Measurements from ENCODE around the gene MGLL.

The MGLL gene

DNA sequence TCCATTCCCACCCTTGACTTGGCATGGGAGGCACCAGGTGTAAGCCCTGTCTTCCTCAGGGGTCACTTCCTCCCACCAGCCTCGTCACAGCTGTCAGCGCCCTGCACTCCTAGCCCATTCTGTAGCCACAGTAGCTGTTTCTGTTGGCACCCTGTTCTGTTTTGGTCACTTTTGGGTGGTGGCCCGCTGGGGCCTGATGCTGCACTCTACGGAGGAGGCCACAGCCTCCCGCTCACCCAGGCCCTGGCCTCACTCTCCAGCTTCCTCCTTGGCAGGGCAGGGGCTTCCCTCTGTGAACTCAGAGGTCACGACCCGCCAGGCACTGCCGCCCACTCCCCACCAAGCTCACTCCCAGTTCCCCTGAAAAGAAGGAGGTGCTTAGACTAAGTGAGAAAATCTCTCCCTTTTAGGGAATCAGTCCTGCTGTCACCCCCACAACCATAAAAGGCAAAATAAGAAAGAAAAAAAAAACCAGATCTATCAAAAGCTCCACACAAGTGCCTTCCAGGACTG, 68.4 kb downstream of the MGLL start:
- no peak for DNase-seq
- no peak overlapping the region for H2AFZ ChIP-seq (ENCODE audit: low read depth, low read length)
- no peak for TF ChIP-seq EZH2 (IDR thresholded peaks at IDR 0.05; ENCODE audit: borderline replicate concordance, low read depth, low read length, severe bottlenecking)
- TF ChIP-seq, protein P1, sequence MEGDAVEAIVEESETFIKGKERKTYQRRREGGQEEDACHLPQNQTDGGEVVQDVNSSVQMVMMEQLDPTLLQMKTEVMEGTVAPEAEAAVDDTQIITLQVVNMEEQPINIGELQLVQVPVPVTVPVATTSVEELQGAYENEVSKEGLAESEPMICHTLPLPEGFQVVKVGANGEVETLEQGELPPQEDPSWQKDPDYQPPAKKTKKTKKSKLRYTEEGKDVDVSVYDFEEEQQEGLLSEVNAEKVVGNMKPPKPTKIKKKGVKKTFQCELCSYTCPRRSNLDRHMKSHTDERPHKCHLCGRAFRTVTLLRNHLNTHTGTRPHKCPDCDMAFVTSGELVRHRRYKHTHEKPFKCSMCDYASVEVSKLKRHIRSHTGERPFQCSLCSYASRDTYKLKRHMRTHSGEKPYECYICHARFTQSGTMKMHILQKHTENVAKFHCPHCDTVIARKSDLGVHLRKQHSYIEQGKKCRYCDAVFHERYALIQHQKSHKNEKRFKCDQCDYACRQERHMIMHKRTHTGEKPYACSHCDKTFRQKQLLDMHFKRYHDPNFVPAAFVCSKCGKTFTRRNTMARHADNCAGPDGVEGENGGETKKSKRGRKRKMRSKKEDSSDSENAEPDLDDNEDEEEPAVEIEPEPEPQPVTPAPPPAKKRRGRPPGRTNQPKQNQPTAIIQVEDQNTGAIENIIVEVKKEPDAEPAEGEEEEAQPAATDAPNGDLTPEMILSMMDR (IDR thresholded peaks at IDR 0.05; ENCODE audit: borderline replicate concordance, extremely low read depth, low read length, poor library complexity, severe bottlenecking): no peak
- H4K20me1 ChIP-seq (ENCODE audit: insufficient read depth, low read length): no peaks in the 10 kb centered on the region
- no peaks in the 10 kb centered on the region for H3K9me3 ChIP-seq (ENCODE audit: insufficient read depth, low read length, severe bottlenecking)
- no peaks in the 10 kb centered on the region for H3K4me1 ChIP-seq (ENCODE audit: insufficient read depth, low read length)
- no peak overlapping the region for H3K4me2 ChIP-seq (ENCODE audit: insufficient read depth, low read length)
- no peaks in the 10 kb centered on the region for H3K36me3 ChIP-seq (ENCODE audit: insufficient read depth, low read length)
- no peaks in the 10 kb centered on the region for H3K79me2 ChIP-seq (ENCODE audit: insufficient read depth, low read length)
- ATAC-seq (ENCODE audit: insufficient read depth, low read depth): no peak
- H3K27ac ChIP-seq (ENCODE audit: low read length): no peak overlapping the region
- H3K4me3 ChIP-seq (ENCODE audit: low read depth in 1 of 2, low read length in 2 of 2): no peak overlapping the region
- peaks cover 15% of the 10 kb centered on the region for H3K27me3 ChIP-seq (ENCODE audit: insufficient read depth, low read length, poor library complexity)
- no peak overlapping the region for H3K9ac ChIP-seq (ENCODE audit: low read depth, low read length)

DNA sequence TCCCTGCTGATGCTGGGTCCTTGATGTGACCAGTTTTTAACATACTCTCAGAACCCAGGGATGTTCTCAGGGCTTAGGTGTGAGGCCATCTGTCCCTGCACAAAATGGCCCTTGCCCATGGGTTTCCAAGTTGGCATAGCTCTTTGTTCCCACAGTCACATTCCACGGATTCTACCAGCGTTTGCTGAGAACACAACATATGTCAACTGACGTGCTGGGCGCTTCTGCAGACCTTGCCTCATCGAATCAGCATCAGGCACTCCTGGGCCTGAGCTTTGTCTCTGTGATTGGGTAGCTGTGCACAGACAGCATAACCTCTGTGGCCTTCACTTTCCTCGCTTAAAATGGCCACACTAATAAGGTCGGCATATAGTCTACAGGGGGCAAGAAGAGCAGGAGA, 69.0 kb downstream of the MGLL start:
- Histone ChIP-seq H3K27me3 (ENCODE audit: insufficient read depth, low read length, poor library complexity) (peaks cover 15% of the 10 kb centered on the region), H3K79me2 (ENCODE audit: insufficient read depth, low read length) (no peaks in the 10 kb centered on the region), H3K4me2 (ENCODE audit: insufficient read depth, low read length) (no peak overlapping the region), H3K9ac (ENCODE audit: low read depth, low read length) (no peak overlapping the region), H3K9me3 (ENCODE audit: insufficient read depth, low read length, severe bottlenecking) (no peaks in the 10 kb centered on the region), H3K27ac (ENCODE audit: low read length) (no peak overlapping the region), H3K4me3 (ENCODE audit: low read depth in 1 of 2, low read length in 2 of 2) (no peak overlapping the region), H2AFZ (ENCODE audit: low read depth, low read length) (no peak overlapping the region), H4K20me1 (ENCODE audit: insufficient read depth, low read length) (no peaks in the 10 kb centered on the region), H3K36me3 (ENCODE audit: insufficient read depth, low read length) (no peaks in the 10 kb centered on the region), H3K4me1 (ENCODE audit: insufficient read depth, low read length) (no peaks in the 10 kb centered on the region)
- no peak for TF ChIP-seq EZH2 (IDR thresholded peaks at IDR 0.05; ENCODE audit: borderline replicate concordance, low read depth, low read length, severe bottlenecking)
- TF ChIP-seq, protein P1 (IDR thresholded peaks at IDR 0.05; ENCODE audit: borderline replicate concordance, extremely low read depth, low read length, poor library complexity, severe bottlenecking): no peak
- DNase-seq (no peak), ATAC-seq (ENCODE audit: insufficient read depth, low read depth) (no peak)

DNA sequence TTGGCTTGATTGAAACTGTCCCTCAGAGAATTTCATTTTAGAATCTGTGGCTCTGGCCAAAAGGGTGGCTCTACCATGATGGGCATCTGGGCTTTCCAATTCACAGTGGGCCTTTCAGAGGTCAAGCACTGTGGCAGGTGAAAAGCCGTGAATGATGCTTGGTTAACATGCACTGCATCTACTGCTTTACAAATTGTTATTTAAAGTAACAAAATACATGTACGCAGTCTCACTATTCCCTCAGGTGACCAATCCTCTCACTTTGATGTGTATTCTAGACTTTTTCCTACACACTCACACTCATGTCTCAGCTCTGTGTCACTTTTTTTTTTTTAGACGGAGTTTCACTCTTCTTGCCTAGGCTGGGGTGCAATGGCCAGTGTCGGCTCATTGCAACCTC, 70.5 kb downstream of the MGLL start:
- H4K20me1 ChIP-seq (ENCODE audit: insufficient read depth, low read length): no peaks in the 10 kb centered on the region
- no peak overlapping the region for H3K9ac ChIP-seq (ENCODE audit: low read depth, low read length)
- no peaks in the 10 kb centered on the region for H3K9me3 ChIP-seq (ENCODE audit: insufficient read depth, low read length, severe bottlenecking)
- no peaks in the 10 kb centered on the region for H3K4me1 ChIP-seq (ENCODE audit: insufficient read depth, low read length)
- no peak for ATAC-seq (ENCODE audit: insufficient read depth, low read depth)
- no peaks in the 10 kb centered on the region for H3K36me3 ChIP-seq (ENCODE audit: insufficient read depth, low read length)
- no peak overlapping the region for H3K4me3 ChIP-seq (ENCODE audit: low read depth in 1 of 2, low read length in 2 of 2)
- H3K27me3 ChIP-seq (ENCODE audit: insufficient read depth, low read length, poor library complexity): peaks cover 13% of the 10 kb centered on the region
- no peak for DNase-seq
- TF ChIP-seq, protein P1 (IDR thresholded peaks at IDR 0.05; ENCODE audit: borderline replicate concordance, extremely low read depth, low read length, poor library complexity, severe bottlenecking): no peak
- TF ChIP-seq EZH2 (IDR thresholded peaks at IDR 0.05; ENCODE audit: borderline replicate concordance, low read depth, low read length, severe bottlenecking): no peak
- H3K27ac ChIP-seq (ENCODE audit: low read length): no peak overlapping the region
- no peaks in the 10 kb centered on the region for H3K79me2 ChIP-seq (ENCODE audit: insufficient read depth, low read length)
- no peak overlapping the region for H2AFZ ChIP-seq (ENCODE audit: low read depth, low read length)
- no peak overlapping the region for H3K4me2 ChIP-seq (ENCODE audit: insufficient read depth, low read length)

DNA sequence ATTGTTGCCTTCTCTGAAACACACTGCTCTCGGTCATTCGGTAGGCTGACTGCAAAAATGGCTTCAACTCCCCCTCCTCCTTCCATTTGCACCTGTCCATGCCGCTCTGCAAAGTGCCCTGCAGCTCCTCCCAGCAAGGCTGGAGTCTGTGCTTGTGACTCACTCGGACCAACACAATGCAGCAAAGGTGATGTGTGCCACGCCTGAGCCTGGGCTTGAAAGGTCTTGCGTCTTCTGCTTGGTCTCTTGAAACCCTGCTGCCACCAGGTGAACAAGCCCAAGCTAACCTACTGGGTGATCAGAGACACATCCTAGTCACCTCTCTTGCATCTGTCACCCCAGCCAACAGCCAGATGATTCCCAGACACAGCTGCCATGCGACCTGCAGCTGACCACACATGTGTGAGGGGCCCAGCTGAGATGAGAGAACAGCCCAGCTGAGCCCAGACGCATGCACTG, 71.1 kb downstream of the MGLL start:
- DNase-seq: no peak
- no peak overlapping the region for H3K27ac ChIP-seq (ENCODE audit: low read length)
- no peak overlapping the region for H3K4me3 ChIP-seq (ENCODE audit: low read depth in 1 of 2, low read length in 2 of 2)
- H3K9me3 ChIP-seq (ENCODE audit: insufficient read depth, low read length, severe bottlenecking): no peaks in the 10 kb centered on the region
- no peak for TF ChIP-seq EZH2 (IDR thresholded peaks at IDR 0.05; ENCODE audit: borderline replicate concordance, low read depth, low read length, severe bottlenecking)
- H3K36me3 ChIP-seq (ENCODE audit: insufficient read depth, low read length): no peaks in the 10 kb centered on the region
- no peak overlapping the region for H2AFZ ChIP-seq (ENCODE audit: low read depth, low read length)
- peaks cover 9% of the 10 kb centered on the region for H3K27me3 ChIP-seq (ENCODE audit: insufficient read depth, low read length, poor library complexity)
- H3K4me2 ChIP-seq (ENCODE audit: insufficient read depth, low read length): no peak overlapping the region
- H3K79me2 ChIP-seq (ENCODE audit: insufficient read depth, low read length): no peaks in the 10 kb centered on the region
- no peak for ATAC-seq (ENCODE audit: insufficient read depth, low read depth)
- H3K9ac ChIP-seq (ENCODE audit: low read depth, low read length): no peak overlapping the region
- H3K4me1 ChIP-seq (ENCODE audit: insufficient read depth, low read length): no peaks in the 10 kb centered on the region
- H4K20me1 ChIP-seq (ENCODE audit: insufficient read depth, low read length): no peaks in the 10 kb centered on the region
